ENCODE measurements around the gene TPX2.

The TPX2 gene, protein sequence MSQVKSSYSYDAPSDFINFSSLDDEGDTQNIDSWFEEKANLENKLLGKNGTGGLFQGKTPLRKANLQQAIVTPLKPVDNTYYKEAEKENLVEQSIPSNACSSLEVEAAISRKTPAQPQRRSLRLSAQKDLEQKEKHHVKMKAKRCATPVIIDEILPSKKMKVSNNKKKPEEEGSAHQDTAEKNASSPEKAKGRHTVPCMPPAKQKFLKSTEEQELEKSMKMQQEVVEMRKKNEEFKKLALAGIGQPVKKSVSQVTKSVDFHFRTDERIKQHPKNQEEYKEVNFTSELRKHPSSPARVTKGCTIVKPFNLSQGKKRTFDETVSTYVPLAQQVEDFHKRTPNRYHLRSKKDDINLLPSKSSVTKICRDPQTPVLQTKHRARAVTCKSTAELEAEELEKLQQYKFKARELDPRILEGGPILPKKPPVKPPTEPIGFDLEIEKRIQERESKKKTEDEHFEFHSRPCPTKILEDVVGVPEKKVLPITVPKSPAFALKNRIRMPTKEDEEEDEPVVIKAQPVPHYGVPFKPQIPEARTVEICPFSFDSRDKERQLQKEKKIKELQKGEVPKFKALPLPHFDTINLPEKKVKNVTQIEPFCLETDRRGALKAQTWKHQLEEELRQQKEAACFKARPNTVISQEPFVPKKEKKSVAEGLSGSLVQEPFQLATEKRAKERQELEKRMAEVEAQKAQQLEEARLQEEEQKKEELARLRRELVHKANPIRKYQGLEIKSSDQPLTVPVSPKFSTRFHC

DNA sequence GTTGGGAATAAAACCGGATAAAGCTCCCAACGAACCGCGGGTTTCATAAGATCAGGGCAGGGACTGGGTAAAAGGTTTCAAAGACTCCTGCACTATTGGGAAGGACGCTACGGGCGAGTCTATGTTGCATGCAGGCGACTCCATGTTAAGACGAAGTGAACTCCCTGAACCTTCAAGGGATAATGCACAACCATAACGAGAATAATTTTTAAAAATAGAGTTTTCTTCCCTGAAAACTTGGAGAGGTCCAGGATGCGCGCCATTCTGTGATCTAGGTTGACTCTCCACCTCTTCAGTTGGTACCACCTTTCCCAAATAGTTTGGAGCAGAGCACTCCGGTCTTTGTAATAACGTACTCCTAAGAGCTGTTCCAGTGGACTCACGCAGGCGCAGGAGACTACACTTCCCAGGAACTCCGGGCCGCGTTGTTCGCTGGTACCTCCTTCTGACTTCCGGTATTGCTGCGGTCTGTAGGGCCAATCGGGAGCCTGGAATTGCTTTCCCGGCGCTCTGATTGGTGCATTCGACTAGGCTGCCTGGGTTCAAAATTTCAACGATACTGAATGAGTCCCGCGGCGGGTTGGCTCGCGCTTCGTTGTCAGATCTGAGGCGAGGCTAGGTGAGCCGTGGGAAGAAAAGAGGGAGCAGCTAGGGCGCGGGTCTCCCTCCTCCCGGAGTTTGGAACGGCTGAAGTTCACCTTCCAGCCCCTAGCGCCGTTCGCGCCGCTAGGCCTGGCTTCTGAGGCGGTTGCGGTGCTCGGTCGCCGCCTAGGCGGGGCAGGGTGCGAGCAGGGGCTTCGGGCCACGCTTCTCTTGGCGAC lies at the start of gene TPX2:
TSS of gene TPX2 (plus strand) at position 562 of the 821 bp plus-strand sequence. CDS start 18,187 bp downstream, outside the sequence.
- TF ChIP-seq, protein P1, sequence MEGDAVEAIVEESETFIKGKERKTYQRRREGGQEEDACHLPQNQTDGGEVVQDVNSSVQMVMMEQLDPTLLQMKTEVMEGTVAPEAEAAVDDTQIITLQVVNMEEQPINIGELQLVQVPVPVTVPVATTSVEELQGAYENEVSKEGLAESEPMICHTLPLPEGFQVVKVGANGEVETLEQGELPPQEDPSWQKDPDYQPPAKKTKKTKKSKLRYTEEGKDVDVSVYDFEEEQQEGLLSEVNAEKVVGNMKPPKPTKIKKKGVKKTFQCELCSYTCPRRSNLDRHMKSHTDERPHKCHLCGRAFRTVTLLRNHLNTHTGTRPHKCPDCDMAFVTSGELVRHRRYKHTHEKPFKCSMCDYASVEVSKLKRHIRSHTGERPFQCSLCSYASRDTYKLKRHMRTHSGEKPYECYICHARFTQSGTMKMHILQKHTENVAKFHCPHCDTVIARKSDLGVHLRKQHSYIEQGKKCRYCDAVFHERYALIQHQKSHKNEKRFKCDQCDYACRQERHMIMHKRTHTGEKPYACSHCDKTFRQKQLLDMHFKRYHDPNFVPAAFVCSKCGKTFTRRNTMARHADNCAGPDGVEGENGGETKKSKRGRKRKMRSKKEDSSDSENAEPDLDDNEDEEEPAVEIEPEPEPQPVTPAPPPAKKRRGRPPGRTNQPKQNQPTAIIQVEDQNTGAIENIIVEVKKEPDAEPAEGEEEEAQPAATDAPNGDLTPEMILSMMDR (IDR thresholded peaks at IDR 0.05; ENCODE audit: borderline replicate concordance, insufficient read depth, low read depth, low read length), result peak; percentile 30; the same call in 1 of the 2 replicates

DNA sequence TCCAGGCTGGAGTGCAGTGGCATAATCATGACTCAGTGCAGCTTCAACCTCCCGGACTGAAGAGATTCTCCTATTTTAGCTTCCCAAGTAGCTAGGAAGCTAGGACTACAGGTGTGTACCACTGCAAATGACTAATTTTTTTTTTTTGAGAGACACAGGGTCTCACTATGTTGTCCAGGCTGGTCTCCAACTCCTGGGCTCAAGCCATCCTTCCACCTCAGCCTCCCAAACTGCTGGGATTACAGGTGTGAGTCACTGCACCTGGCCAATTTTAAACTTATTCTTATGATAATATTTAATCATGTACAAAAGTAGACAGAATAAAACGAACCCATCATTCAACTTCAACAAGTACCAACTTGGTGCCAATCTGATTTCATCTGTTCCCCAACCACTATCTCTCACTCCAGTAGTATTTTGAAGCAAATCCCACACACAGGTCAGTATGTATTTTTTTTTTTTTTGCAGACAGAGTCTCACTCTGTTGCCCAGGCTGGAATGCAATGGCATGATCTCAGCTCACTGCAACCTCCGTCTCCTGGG lies 48.9 kb upstream of the TPX2 start:
- no peak overlapping the region for H3K4me3 ChIP-seq (ENCODE audit: low read depth, low read length)

More for the DNA sequence above, at the start of gene TPX2:
- H3K4me3 ChIP-seq (ENCODE audit: low read depth, low read length), result peak within 1 kb of the TSS; percentile 73

DNA sequence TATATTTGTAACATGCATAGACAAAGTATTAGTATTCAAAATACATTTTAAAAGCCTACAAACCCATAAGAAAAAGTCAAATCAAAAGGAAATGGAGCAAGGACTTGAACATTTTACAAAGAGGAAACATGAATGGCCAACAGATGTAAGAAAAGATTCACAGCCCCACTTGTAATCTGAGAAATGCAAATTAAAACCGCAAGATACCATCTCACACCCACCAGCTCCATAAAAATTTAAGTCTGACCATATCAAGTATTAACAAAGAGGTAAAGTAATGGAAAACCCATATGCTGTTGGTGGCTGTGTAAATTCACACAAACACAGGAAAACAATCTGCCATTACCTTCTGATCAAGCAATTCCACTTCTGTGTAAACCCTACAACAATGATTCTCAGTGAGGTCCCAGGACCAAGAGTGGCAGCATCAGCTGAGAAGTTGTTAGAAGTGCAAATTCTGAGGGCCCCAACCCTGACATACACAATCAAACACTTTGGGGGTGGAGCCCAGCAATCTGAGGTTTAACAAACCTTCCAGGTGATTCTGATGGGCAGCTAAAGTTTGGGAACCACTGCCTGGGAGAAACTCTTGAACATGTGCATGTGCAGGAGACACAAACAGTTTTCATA lies 47.3 kb upstream of the TPX2 start:
- TF ChIP-seq, protein P1 (IDR thresholded peaks at IDR 0.05; ENCODE audit: borderline replicate concordance, insufficient read depth, low read depth, low read length), result no peak
- no peak overlapping the region for H3K4me3 ChIP-seq (ENCODE audit: low read depth, low read length)

More for the DNA sequence above, 48.9 kb upstream of the TPX2 start:
- TF ChIP-seq, protein P1 (IDR thresholded peaks at IDR 0.05; ENCODE audit: borderline replicate concordance, insufficient read depth, low read depth, low read length), result no peak

DNA sequence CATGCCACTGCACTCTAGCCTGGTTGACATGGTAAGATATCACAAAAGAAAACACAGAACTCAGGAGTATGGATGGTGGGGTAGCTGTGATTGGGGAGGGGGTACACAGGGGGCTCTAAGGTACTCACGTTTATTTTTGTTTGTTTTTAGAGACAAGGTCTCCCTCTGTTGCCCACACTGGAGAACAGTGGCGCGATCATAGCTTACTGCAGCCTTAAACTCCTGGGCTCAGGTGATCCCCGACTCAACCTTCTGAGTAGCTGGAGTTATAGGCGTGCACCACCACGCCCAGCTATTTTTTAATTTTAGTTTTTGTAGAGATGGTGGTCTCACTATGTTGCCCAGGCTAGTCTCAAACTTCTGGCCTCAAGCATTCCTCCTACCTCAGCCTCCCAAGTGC lies 45.7 kb upstream of the TPX2 start:
- no peak overlapping the region for H3K4me3 ChIP-seq (ENCODE audit: low read depth, low read length)
- TF ChIP-seq, protein P1 (IDR thresholded peaks at IDR 0.05; ENCODE audit: borderline replicate concordance, insufficient read depth, low read depth, low read length), result no peak

DNA sequence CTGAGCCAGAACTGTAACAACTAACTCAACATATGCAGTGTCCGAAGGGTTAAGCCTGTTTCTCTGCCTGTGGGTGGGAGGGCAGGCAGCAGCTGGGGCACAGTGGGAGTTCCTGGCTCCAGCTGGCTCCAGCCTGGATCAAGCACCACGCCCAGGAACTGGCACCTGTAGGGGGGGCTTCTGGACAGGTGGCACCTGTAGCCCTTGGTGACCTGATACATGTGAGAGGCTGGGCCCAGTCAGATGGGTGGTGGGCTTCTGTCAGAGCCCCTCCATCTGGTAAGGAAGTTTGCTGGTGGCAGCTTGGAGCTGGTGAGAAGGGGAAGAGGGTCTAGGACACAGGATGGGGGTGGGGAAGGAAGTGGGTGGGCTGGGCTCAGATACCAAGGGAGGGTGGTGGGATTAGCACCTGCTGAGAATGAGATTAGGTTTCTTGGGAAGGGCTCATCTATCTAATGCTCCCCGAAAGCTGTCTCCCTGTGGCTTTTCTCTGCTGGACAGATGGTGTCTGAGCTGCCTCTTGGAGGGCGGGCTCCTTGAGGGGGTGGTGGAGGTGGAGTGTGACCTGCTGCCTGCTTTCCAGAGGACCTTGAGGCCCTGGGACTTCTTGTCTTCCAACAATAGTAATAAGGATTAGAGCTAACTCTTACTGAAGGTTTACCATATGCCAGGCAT lies 45.0 kb upstream of the TPX2 start:
- TF ChIP-seq, protein P1 (IDR thresholded peaks at IDR 0.05; ENCODE audit: borderline replicate concordance, insufficient read depth, low read depth, low read length), result no peak
- no peak overlapping the region for H3K4me3 ChIP-seq (ENCODE audit: low read depth, low read length)
